B cell (primary cell): ENCODE measurements around the gene TAOK2. TPM values are rescaled to one million over a fixed set of nuclear protein-coding genes. Genes with fewer than 3 reads are reported as not detected.

Experiments used
- ATAC-seq: fragments of 200-7000 bp; cut with Tn5 transposase; one replicate; pipeline ENCODE4 v1.10.0; 2021; ENCODE audit warnings: low read depth, mild to moderate bottlenecking, moderate number of reproducible peaks, moderate library complexity
- CTCF ChIA-PET: fragments of 350-600 bp; sonication (Branson Sonifier 250); formaldehyde crosslinking; loops from one replicate; lab custom pipeline; 2021; ENCODE audit warnings: antibody characterized with exemption, inconsistent platforms; lab: Charles Lee
- POLR2A ChIA-PET: fragments of 350-600 bp; sonication (Branson Sonifier 250); formaldehyde crosslinking; loops from one replicate; lab custom pipeline; 2021; ENCODE audit warnings: antibody characterized with exemption; lab: Charles Lee
- DNase-seq: peaks from one replicate; pipeline ENCODE4 v3.0.0; 2013
- H2AFZ ChIP-seq: 2 replicates; pipeline ENCODE4 v1.6.1; 2012; ENCODE audit warnings: mild to moderate bottlenecking, low read depth, low read length; ENCODE audit not compliant: insufficient read depth, poor library complexity, severe bottlenecking
- H3K27ac ChIP-seq, 2 donors: 1 replicate in 1 of 2; 2 replicates in 1 of 2; pipeline ENCODE4 v1.5.1; 2012 to 2013; ENCODE audit warnings: low read length in 2 of 2, mild to moderate bottlenecking in 2 of 2, moderate library complexity in 1 of 2
- H3K27me3 ChIP-seq, 4 experiments: fragments of 200-600 bp in 1 of 4; sonication (generic) in 1 of 4; replicated peaks in 1 of 4; 1 replicate in 2 of 4; 2 replicates in 2 of 4; pipeline versions ENCODE4 v1.6.1 to v1.7.0; 2013 to 2016; ENCODE audit warnings: low read length in 3 of 4, mild to moderate bottlenecking in 2 of 4, mixed read lengths in 1 of 4, moderate library complexity in 1 of 4; ENCODE audit not compliant: insufficient read depth in 4 of 4, control insufficient read depth in 3 of 4; ENCODE audit errors: control extremely low read depth in 1 of 4
- H3K36me3 ChIP-seq, 2 experiments: replicated peaks in 1 of 2; 1 replicate in 1 of 2; 2 replicates in 1 of 2; pipeline versions ENCODE4 v1.6.1 to v1.7.1; 2013; ENCODE audit warnings: low read length in 1 of 2; ENCODE audit not compliant: insufficient read depth in 2 of 2, control insufficient read depth in 1 of 2; ENCODE audit errors: control extremely low read depth in 1 of 2, extremely low read depth in 1 of 2
- H3K4me1 ChIP-seq, 2 donors: fragments of 200-600 bp in 1 of 2; sonication (generic) in 1 of 2; 1 replicate in 1 of 2; 2 replicates in 1 of 2; pipeline versions ENCODE4 v1.5.1 to v1.6.1; 2013 to 2017; ENCODE audit warnings: low read length in 2 of 2; ENCODE audit not compliant: control insufficient read depth in 2 of 2, insufficient read depth in 2 of 2
- H3K4me2 ChIP-seq: replicated peaks from 2 replicates; pipeline ENCODE3; 2012; ENCODE audit warnings: mild to moderate bottlenecking, low read depth, low read length; ENCODE audit not compliant: poor library complexity, severe bottlenecking
- H3K4me3 ChIP-seq, 5 experiments: fragments of 200-600 bp in 1 of 5; sonication (generic) in 1 of 5; 1 replicate in 3 of 5; 2 replicates in 2 of 5; pipeline versions ENCODE4 v1.5.1 to v1.7.0; 2011 to 2016; ENCODE audit warnings: low read length in 4 of 5, mild to moderate bottlenecking in 4 of 5, low read depth in 2 of 5, control low read depth in 1 of 5, moderate library complexity in 1 of 5; ENCODE audit not compliant: insufficient read depth in 1 of 5; ENCODE audit errors: control extremely low read depth in 1 of 5, extremely low read depth in 1 of 5
- H3K79me2 ChIP-seq: fragments of 200-600 bp; sonication (generic); one replicate; pipeline ENCODE4 v1.6.0; 2016; ENCODE audit warnings: low read length; ENCODE audit not compliant: control insufficient read depth, insufficient read depth
- H3K9ac ChIP-seq: fragments of 200-600 bp; sonication (generic); 2 replicates; pipeline ENCODE4 v1.6.1; 2017; ENCODE audit warnings: mild to moderate bottlenecking, low read length, moderate library complexity
- H3K9me3 ChIP-seq, 3 donors: one replicate each; pipeline versions ENCODE4 v1.6.1 to v1.7.1; 2013; ENCODE audit warnings: low read length in 2 of 3; ENCODE audit not compliant: control insufficient read depth in 2 of 3, insufficient read depth in 1 of 3; ENCODE audit errors: control extremely low read depth in 1 of 3
- H4K20me1 ChIP-seq: 2 replicates; pipeline ENCODE4 v1.6.0; 2012; ENCODE audit warnings: mild to moderate bottlenecking, low read length; ENCODE audit not compliant: insufficient read depth, control insufficient read depth, poor library complexity, severe bottlenecking
- H3K27ac Mint-ChIP-seq: one replicate; pipeline ENCODE4 v1.8.0; 2021; ENCODE audit warnings: mixed read lengths
- H3K27me3 Mint-ChIP-seq: one replicate; pipeline ENCODE4 v1.8.0; 2021; ENCODE audit warnings: mixed read lengths
- H3K4me1 Mint-ChIP-seq: one replicate; pipeline ENCODE4 v1.8.0; 2021; ENCODE audit warnings: mixed read lengths
- H3K4me3 Mint-ChIP-seq: one replicate; pipeline ENCODE4 v1.8.0; 2021; ENCODE audit warnings: mixed read lengths
- H3K9me3 Mint-ChIP-seq: one replicate; pipeline ENCODE4 v1.8.0; 2022; ENCODE audit warnings: mixed read lengths; ENCODE audit not compliant: insufficient read depth
- EZH2 ChIP-seq: IDR thresholded peaks from 2 replicates; pipeline ENCODE4 v1.6.1; 2012; ENCODE audit warnings: borderline replicate concordance, low read depth, mild to moderate bottlenecking, moderate library complexity, low read length; ENCODE audit not compliant: insufficient read depth, poor library complexity, severe bottlenecking
- WGBS: methylation state at CpG from one replicate; pipeline ENCODE4 v1.1.5; 2013; ENCODE audit warnings: missing lambda C conversion rate; ENCODE audit not compliant: insufficient coverage; 5-methylcytosine and 5-hydroxymethylcytosine counted together
- intact Hi-C: fragments of 100-400 bp; cut with micrococcal nuclease; formaldehyde crosslinking; loops from one replicate; pipeline ENCODE4 v1.10.0; 2022
- polyA plus RNA-seq: library from polyadenylated mRNA; depleted of rRNA; stranded (reverse); fragments of >200 nt; gene quantifications from 2 replicates; pipeline ENCODE4 v1.2.3, GENCODE V29; 2012
- total RNA-seq, 2 donors: library from RNA; stranded (reverse); fragments of 120-200 nt in 1 of 2; gene quantifications; 1 replicate in 1 of 2; 2 replicates in 1 of 2; pipeline versions ENCODE4 v1.2.3 to v1.2.4, GENCODE V29; 2013 to 2022
- TF ChIP-seq, protein P1 (sequence below): fragments of 200-600 bp; IDR thresholded peaks from one replicate; pipeline ENCODE4 v1.8.0; 2022; ENCODE audit warnings: antibody characterized with exemption, mild to moderate bottlenecking

TAOK2 gene
- total and polyA plus RNA-seq, 2 donors (not counting 1 experiment from before 2014, with no cell fraction given), result 30.3 to 50.8 TPM

DNA sequence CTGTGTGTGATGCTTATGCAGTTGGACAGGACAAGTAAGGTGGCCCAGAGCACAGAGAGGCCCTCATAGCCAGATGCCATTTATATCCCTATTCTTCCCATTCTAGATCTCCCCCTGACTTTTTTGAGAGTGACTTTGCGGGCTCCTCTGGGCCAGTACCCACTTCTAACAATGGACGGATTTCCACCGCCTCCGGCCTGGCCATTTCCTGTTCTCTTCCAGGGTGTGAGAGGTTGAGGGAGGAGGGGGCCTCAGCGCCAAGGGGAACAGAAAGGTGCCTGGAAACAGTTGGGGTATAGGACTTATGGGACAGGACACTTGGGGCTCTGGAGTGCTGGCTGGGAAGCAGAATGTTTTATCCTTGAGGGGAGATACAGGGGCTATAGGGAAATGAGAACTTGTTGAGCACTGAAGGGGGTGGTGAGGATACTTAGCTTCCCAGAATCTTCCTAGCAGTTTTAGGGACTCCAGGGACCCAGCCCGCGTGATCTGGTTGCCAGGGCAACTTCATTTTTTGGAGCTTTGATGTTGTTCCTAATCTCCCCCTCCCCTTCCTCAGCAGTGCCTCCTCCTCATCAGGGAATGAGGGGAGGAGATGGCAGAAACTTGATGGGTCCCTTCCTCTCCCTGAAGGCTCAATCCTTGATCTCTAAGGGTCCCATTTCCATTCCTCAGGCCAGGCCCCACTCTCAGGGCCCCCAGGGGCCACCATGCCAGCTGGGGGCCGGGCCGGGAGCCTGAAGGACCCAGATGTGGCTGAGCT is 3.6 kb downstream of the TAOK2 start:
- Mint-ChIP-seq H3K4me3 (no peak overlapping the region), H3K4me1 (peaks cover 36% of the 10 kb centered on the region), H3K27me3 (no peaks in the 10 kb centered on the region), H3K27ac (no peak overlapping the region), H3K9me3 (no peaks in the 10 kb centered on the region)
- Histone ChIP-seq H2AFZ (no peak overlapping the region), H3K36me3 (peaks cover 2 to 45% of the 10 kb centered on the region in 2 experiments), H3K9ac (no peak overlapping the region), H3K27me3 (no peaks in the 10 kb centered on the region), H3K4me2 (no peak overlapping the region), H3K4me1 (peaks cover 31 to 38% of the 10 kb centered on the region in 2 donors), H3K27ac (no peak overlapping the region), H4K20me1 (peaks cover 16% of the 10 kb centered on the region), H3K4me3 (no peak overlapping the region), H3K79me2 (peaks cover 41% of the 10 kb centered on the region), H3K9me3 (no peaks in the 10 kb centered on the region)
- no peak for ATAC-seq
- ChIA-PET POLR2A (no interaction called here), CTCF (no interaction called here)
- DNase-seq, result no peak
- intact Hi-C loops, result no loop called here
- 98% methylated on average over 6 of the region's 9 CpGs for WGBS
- TF ChIP-seq, protein P1, sequence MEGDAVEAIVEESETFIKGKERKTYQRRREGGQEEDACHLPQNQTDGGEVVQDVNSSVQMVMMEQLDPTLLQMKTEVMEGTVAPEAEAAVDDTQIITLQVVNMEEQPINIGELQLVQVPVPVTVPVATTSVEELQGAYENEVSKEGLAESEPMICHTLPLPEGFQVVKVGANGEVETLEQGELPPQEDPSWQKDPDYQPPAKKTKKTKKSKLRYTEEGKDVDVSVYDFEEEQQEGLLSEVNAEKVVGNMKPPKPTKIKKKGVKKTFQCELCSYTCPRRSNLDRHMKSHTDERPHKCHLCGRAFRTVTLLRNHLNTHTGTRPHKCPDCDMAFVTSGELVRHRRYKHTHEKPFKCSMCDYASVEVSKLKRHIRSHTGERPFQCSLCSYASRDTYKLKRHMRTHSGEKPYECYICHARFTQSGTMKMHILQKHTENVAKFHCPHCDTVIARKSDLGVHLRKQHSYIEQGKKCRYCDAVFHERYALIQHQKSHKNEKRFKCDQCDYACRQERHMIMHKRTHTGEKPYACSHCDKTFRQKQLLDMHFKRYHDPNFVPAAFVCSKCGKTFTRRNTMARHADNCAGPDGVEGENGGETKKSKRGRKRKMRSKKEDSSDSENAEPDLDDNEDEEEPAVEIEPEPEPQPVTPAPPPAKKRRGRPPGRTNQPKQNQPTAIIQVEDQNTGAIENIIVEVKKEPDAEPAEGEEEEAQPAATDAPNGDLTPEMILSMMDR, result no peak
- TF ChIP-seq EZH2, result no peak

DNA sequence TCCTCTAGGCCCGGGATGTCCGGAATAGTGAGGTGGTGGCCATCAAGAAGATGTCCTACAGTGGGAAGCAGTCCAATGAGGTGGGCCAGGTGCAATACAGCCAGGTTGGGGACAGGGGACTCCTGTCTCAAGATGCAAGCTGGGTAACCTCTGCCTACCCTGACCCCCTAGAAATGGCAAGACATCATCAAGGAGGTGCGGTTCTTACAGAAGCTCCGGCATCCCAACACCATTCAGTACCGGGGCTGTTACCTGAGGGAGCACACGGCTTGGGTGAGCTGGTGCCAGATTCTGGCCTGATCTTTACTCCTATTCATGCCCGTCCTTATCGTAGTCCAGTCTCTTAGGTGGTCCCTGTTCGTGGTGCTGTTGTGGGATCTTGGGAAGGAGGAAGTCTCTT is 4.4 kb downstream of the TAOK2 start:
- Histone ChIP-seq H3K4me3 (no peak overlapping the region), H3K27ac (no peak overlapping the region), H2AFZ (no peak overlapping the region), H3K4me2 (no peak overlapping the region), H3K79me2 (peaks cover 41% of the 10 kb centered on the region), H3K4me1 (peaks cover 27 to 33% of the 10 kb centered on the region in 2 donors), H3K9ac (no peak overlapping the region), H3K9me3 (no peaks in the 10 kb centered on the region), H4K20me1 (peaks cover 16% of the 10 kb centered on the region), H3K27me3 (no peaks in the 10 kb centered on the region), H3K36me3 (peaks cover 2 to 54% of the 10 kb centered on the region in 2 experiments)
- 96% methylated on average over 7 of the region's 9 CpGs for WGBS
- no peak for ATAC-seq
- ChIA-PET POLR2A (interaction anchor here (0.6 kb wide), 1 partner anchor 317 kb away, joined by 4 read pairs; no protein-coding TSS in a partner anchor), CTCF (no interaction called here)
- intact Hi-C loops, result no loop called here
- DNase-seq, result no peak
- no peak overlapping the region for H3K4me3 Mint-ChIP-seq
- H3K27ac Mint-ChIP-seq, result no peak overlapping the region
- H3K27me3 Mint-ChIP-seq, result no peaks in the 10 kb centered on the region
- peaks cover 32% of the 10 kb centered on the region for H3K4me1 Mint-ChIP-seq
- no peak for TF ChIP-seq EZH2
- TF ChIP-seq, protein P1, result no peak
- no peaks in the 10 kb centered on the region for H3K9me3 Mint-ChIP-seq
